Measurements from ENCODE around the gene FAM110D. TPM values are rescaled to one million over a fixed set of nuclear protein-coding genes. Genes with fewer than 3 reads are reported as not detected.
A peak's percentile ranks its signal among the peaks of the same experiment; 100 is the strongest.

FAM110D gene
- total RNA-seq, 1 donor from 2014 or later, result 5.8 TPM

DNA sequence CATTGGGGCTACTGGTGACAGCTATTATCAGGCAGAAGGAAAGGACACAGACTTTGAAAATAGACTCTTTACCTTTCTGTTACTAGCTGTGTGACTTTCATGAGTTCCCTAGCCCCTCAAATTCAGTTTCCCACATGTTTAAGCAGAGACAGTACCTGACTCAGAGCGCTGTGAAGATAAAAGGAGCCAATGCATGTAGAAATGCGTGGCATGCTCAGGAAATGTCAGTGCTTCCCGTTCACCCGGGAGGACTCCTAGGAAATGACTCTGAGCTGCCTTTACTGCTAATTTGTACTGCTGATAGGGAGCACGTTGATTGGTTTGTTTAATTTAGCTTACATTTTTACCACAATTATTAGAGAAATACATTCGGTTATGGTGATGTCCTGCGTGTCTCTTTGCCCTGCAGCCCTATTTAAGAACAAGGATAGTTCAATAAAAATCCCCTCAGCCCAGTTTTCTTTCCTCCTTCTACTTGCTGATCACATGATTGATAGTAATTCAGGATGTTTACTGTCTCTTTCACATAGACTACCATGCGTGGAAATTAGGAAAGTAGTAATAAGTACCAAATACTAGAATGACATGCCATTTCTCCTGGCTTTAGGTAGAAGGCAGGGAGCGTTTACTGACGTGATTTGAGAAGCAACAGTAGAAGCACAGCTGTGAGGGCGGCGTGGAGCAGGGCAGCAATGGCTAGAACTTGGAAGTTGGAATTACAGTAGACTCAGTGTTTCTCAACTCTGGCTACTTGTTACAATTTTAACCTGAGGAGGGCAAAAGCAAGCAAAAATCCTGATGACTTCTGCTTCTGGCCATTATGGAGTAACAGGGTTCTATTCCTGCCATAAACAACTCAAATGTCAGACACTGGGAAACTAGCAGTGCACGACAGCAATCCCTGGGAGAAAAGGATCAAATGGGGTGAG is 31.4 kb upstream of the FAM110D start:
- no peak for DNase-seq (ENCODE audit: extremely low read depth, low read depth, low spot score)

DNA sequence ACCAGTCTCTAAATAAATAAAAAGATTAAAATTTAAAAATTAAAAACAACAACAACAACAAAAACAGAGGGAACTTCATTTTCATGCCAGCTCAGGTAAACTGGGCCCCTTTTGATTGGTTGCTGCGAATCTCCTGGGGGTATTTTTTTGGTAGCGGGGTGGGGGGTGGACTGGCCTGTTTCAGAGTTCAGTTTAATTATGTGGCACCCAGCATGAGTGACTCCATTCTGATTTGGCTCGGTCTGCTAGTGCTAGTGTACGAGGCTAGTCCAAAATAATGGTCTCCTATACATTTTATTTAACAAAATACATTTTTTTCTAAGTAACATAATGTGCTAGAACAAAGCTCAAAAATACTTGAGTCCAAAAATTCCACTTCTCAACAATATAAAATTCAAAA is 29.1 kb upstream of the FAM110D start:
- no peak for DNase-seq (ENCODE audit: extremely low read depth, low read depth, low spot score)

DNA sequence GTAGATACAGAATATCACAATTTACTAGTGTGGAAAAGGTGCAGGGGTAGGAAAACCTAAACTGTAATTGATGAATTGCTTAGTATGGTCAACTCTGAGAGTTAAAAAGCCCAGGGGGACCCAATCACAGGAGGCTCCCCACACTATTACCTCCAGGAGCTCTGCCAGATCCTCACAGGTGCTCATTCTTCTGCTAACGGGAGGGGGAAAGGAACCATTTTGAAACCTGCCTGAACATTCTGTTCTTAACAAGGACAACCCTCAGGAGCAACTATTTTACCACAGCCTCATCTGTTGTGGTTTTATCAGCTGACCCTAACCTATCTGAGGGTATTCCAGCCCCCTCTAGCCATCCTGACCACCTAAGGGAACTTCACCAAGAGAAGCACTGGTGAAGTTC is 28.2 kb upstream of the FAM110D start:
- DNase-seq (ENCODE audit: extremely low read depth, low read depth, low spot score), result no peak

DNA sequence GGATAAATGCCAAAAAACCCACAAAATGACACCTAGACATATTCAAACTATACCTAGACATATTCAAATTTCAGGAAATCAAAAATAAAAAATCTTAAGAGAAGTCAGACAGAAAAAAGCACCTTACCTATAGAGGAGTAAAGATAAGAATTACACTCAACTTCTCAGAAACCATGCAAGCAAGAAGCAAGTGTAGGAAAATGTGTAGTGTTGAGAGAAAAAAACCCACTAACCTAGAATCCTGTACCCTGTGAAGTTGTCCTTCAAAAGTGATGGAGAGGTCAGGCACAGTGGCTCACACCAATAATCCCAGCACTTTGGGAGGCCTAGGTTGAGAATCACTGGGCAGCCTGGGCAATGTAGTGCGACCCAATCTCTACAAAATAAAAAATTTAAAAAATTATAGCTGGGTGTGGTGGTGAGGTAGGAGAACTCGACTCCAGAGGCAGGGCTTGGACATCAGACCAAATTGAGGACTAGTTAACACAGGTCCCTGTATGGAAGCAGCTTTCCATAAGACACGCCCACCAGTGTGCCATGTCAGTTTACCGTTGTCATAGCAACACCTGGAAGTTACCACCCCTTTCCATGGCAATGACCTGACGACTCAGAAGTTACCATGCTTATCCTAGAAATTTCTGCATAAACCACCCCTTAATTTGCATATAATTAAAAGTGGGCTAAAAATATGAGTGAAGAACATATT is 26.6 kb upstream of the FAM110D start:
- DNase-seq (ENCODE audit: extremely low read depth, low read depth, low spot score), result no peak

DNA sequence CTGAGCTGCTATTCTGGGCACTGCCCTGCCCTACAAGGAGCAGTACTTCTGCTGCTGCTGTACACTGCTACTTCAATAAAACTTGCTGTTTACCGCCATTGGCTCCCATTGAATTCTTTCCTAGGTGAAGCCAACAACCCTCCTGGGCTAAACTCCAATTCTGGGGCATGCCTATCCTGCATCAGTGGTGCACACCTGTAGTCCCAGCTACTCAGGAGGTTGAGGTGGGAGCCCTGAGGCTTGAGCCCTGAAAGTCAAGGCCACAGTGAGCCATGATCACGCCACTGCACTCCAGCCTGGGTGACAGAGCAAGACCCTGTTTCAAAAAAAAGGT is 26.1 kb upstream of the FAM110D start:
- no peak for DNase-seq (ENCODE audit: extremely low read depth, low read depth, low spot score)

DNA sequence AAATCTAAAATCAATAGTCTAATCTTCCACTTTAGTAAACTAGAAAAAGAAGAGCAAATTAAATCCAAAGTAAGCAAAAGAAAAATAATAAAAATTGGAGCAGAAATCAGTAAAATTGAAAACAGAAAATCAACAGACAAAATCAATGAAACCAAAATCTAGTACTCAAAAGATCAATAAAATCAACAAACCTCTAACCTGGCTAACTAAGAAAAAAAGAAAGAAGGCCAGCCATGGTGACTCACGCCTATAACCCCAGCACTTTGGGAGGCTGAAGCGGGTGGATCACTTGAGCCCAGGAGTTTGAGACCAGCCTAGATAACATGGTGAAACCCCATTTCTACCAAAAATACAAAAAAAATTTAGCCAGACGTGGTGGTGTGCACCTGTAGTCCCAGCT is 24.4 kb upstream of the FAM110D start:
- DNase-seq (ENCODE audit: extremely low read depth, low read depth, low spot score), result no peak

DNA sequence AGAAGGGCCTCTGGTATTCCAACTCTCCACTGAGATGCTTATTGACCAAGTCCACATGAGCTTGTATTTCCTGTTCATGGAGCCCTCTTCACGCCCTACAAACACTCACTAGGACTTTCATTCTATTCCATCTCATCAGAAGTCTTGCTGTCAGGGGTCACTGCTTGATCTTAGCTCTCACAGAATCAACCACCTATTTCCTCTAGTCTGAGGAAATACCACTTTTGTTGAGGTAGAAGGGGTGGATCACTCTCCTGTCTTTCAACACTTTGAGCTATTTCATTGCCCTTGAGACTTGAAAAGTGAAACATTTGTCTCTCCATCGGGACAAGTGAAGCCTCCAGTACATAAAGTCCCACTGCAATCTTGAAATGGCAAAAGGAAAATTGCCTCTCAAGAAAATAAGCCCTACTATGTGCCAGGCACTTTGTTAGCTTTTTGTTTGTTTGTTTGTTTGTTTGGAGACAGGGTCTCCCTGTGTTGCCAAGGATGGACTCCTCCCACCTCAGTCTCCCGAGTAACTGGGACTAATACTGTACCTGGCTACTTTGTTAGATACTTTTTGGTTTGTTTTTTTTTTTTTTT is 19.8 kb upstream of the FAM110D start:
- no peak for DNase-seq (ENCODE audit: extremely low read depth, low read depth, low spot score)

DNA sequence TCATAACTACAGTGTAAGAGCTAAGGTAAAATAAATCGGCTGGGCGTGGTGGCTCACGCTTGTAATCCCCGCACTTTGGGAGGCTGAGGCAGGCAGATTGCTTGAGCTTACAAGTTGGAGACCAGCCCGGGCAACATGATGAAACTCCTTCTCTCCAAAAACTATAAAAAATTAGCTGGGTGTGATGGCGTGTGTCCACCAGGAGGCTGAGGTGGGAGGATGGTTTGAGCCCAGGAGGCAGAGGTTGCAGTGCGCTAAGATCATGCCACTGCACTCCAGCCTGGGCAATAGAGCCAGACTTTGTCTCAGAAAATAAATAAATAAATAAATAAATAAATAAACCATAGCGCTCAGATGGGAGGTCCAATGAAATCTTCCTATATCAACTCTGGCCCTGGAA is 16.7 kb upstream of the FAM110D start:
- DNase-seq (ENCODE audit: extremely low read depth, low read depth, low spot score), result no peak

DNA sequence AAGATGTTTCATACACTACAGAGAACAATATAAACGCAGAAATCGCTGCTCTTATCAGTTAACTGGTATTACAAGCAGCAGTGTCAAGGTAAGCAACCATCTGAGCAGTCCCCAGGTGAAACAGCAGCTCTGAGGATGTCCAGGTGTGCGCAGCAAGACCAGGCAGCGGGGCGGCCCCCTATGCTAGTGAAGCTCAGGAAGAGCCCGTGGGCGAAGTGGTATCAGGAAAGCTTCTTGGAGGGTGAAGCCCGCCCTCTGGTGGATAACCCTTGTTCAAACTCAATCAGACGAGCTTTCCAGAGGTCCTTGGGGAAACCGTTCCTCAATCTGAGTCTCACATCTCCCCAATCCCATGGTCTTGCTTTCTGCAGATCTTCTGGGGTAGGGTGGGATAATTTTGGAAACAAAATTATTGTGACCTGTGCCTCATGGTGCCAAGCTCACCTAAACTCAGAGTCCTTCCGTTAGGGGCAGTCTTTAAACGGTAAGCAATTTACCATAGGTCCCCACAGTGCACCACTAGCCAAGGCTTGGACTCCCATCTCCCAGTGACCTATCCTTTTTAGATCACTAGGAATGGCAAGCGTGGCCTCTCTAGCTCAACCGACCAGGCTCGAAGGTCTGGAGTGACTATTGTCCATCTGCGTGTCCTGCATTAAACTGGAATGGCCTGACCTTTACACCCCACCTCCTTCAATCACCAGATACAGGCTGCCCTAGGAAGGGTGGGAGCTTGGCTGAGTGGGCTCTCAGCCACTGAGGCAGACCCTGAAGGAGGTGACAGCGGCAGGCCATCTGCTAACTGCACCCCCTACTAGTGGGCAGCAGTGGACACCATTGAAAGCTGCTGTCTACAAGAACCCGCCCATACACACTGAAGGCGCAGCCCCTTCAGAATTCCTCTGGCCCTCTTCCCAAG is 13.6 kb upstream of the FAM110D start:
- DNase-seq (ENCODE audit: extremely low read depth, low read depth, low spot score), result peak; percentile 83

DNA sequence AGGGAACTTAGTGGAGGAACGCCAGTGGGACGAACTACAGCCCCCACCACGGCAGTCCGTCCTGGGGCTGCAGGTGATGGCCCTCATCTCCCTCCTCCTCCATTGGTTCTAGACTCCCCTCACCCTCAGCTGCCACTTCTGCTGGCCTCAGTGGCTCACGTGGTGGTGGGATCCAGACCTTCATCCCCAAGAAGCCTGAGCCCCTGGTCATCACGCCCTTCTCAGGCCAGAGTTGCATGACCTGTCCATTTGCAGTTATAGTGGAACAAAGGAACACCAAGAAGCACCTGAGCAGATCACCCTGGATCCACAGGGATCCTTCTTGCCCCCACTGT is 13.0 kb upstream of the FAM110D start:
- DNase-seq (ENCODE audit: extremely low read depth, low read depth, low spot score), result no peak

DNA sequence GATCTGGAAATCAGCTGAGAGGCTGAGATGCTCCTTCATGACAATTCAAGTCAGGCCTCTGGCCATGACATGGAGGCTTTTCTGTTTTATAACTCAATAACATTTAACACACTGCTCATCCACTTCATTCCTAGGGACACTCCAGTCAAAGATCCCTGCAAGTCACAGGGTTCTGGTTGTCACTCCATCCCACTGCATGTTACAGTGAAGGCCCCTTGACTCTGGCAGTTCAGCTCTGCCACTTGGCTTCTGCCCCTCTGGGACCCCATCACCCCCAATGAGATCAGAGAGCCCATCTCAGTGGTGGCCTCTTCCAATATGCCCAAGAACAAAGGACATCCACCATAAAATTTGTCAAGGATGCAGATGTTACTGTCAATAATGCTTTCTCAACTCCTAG is 10.0 kb upstream of the FAM110D start:
- DNase-seq (ENCODE audit: extremely low read depth, low read depth, low spot score), result no peak

DNA sequence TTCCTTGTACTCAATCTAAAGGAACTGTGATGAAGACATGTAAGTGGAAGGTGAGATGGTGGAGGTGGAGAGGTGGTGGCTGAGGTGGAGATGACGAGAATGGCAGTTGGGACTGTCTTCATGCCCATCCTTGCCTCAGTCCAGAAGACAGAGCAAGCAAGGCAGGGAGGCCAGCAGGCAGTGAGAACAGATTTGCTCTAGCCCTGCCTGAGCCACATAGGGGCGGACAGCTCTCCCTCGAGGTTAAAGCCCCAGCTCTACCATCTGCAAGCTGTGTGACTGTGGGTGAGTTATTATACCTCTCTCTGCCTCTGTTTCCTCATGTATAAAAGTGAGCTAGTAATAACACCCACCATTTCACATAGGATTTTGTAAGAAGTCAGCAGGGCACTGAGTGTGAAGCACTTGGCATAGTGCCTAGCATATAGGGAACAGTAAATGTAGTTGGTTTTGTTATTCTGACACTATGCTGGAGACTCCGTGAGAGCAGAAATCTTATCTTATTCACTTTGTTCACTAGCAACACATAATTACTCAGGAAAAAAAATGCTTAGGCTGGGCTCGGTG is 4.8 kb upstream of the FAM110D start:
- DNase-seq (ENCODE audit: extremely low read depth, low read depth, low spot score), result no peak

DNA sequence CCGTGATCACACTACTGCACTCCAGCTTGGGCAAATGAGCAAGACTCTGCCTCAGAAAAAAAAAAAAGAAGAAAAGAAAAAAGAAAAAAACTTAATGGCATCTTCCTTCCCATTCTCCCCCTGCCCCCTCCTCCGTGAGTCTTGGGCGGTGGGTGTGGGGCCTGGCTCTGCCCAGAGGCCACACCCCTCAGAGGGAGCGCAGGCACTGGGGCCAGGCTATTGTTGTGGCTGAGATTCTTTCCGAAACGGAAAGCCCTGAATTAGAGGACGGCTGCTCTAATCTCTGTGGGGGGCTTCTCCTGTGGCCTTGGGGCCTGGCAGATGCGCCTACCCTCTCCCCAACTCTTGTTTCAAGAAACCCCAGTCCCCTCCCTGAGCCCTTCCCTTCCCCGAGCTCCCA is 4.1 kb upstream of the FAM110D start:
- no peak for DNase-seq (ENCODE audit: extremely low read depth, low read depth, low spot score)

DNA sequence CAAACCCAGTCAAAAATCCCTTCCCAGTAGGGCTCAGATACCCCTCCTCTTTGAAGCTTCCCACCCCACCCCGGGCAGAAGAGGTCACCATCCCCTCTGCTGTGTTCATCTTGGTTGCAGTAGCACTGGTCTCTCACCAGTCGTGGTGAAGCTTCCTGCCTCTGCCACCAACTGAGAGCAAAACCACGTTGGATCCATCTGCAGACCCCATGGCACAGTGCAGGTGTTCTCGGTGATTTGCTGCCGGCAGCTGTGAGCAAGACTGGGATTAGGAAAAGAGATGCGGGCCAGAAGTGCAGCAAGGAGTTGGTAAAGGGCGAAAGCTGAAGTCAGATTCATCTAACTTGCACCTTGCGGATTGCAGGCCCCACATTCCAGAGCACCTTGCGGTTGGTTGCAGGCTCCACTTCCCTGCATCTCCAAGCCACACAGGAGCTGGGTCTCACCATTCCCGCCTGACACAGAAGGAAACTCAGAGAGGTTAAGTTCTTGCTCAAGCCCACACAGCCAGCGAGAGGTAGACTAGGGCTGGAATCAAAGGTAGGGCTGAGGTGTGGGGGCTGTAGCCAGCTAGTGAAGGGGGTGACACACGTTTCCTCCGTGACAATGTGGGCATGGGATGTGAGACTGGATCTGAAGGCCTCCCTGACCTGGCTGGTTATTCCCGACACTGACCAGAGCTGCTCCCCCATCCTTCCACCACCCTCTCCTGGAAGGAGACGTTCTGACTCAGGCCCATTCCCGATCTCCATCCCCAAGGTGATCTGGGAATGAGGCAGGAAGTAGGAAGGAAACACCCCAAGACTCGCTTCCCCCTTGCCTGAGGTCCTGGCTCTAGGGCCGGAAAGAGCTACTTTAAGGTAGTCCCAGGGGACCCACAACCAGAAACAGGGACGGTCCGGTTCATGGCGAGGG is 3.3 kb upstream of the FAM110D start:
- DNase-seq (ENCODE audit: extremely low read depth, low read depth, low spot score), result no peak

DNA sequence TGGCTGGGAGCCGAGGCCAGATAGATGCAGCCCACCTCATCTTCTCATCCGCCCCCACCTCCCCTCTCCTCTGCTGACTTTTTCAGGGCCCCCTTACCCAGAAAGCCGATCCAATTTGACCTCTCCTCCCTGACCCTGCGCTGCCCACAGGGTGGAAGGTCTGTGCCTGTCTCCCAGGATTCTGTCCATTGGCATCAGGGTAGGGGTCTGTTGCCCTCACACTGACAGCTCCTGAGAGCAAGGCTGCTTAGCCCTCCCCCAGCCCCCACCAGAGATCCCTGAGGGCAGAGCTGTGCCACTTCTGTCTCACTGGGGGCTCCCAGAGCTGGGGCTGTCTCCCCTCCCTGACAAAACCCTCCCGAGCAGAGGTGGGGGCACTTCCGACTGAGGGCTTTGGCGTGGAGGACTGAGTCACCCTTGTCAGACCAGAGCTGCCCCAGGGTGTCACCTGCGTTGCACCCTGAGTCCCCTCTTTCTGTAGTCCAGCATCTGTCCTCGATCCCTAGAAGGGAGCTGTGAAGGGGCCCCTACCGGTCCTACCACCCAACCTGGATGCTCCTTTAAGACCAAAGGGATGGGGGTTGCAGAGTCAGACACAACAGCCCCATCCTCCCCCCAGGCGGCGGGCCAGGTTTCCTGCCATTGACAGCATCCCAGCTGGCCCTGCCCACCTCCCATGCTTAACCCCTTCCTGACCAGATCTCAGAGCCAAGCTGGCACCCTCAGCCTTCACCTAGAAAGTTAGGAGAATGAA is 2.4 kb upstream of the FAM110D start:
- no peak for DNase-seq (ENCODE audit: extremely low read depth, low read depth, low spot score)

DNA sequence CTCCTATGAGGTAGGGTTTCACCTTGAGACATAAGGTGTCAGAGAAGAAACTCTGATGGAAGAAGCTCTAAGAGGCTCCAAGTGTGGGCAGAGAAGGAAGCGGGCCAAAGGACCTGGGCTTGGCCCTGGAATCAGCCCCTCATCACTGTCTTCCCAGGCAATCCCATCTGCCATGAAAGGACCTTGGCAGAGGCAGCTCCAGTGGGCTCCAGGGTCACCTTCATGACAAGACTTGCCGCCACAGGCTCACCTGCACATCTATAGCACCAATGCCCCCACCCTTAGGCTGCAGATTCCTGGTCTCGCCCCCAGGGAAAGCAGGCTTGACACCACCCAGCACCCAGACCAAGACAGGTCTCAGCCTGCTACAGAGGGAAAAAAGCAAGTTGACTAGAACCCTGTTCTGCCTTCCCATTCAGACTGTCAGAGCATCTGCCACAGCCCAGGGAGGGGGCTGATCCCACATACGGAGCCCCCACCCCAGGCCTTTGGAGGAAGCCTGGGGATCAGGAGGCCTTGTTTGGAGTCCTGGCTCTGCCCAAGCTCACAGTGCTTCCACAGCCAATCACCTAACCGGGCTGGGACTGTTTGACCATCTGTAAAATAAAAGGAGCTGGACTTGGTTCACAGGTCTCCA is 490 bp upstream of the FAM110D start:
- DNase-seq (ENCODE audit: extremely low read depth, low read depth, low spot score), result no peak

DNA sequence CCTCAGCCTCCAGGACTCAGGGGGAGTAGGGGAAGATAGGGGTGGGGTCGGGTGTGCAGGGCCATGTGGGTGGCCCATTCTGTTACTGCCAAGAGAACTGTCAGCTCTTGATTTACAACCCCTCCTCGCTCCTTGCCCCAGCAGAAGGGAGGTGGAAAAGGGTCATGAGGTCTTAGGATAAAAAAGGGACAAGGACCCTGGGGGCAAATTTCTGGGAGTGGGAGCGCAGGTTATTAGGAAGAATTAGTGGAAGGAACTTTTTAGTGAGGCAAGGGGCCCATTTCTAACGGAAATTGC is 812 bp downstream of the FAM110D start:
- no peak for DNase-seq (ENCODE audit: extremely low read depth, low read depth, low spot score)

DNA sequence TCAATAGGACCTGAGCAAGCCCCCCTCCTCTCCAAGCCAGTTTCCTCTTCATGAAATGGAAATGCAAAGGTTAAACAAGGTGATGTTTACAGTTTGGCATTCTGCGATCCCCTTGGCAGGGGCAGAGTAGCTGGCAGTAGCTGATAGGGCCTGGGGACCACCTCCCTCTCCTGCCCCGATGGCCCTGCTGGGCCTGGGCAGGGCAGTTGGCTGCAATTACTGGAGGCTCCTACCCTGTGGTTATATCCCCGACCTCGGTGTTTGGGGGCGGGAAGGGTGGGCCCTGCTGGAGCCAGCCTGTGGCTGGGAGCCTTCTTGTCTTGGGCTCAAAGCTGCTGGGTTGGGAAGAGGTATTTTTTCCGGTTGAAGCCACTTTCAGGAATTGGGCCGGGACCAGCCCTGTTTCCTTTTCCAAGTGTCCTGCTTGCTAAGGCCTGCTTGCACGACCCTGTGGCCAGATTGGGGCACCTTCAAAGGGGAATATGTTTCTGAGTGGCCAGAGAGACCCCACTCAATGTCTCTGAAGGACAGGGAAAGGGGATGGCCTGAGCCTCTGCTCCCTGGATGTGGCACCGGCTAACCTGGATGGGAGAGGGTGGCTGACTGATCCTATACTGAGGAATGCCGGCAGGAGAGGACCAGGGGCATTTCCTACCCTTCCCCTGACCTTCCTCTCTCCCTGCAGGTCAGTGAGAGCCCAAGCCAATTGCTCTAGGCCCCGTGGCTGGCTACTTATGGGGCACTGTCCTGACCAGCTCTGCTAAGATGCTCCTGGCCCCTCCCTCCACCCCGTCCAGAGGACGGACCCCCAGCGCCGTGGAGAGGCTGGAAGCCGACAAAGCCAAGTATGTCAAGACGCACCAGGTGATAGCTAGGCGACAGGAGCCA is 1.9 kb downstream of the FAM110D start:
- no peak for DNase-seq (ENCODE audit: extremely low read depth, low read depth, low spot score)

Measured in glomerular endothelial cell (primary cell).